ENCODE measurements around the gene RGS16. TPM values are rescaled to one million over a fixed set of nuclear protein-coding genes. Genes with fewer than 3 reads are reported as not detected.

RGS16 gene
- total and polyA plus RNA-seq, 9 of the 15 experiments (the other 6 are each of a cell fraction or from before 2014, with no cell fraction given) = 0.07 to 0.55 (median 0.36) TPM

GRCh38 chr1:182652933-182653332 lies 48.7 kb upstream of the RGS16 start:
- intact Hi-C loops (cut with micrococcal nuclease) = no loop called here
- no peaks in the 10 kb centered on the region; a peak in 1 of 5 replicates for H3K4me1 ChIP-seq (replicated peaks in 1 of 2; ENCODE audit: control insufficient read depth in 2 of 2, insufficient read depth in 2 of 2, low read length in 2 of 2)
- WGBS (ENCODE audit: insufficient coverage, low coverage, missing lambda C conversion rate) = 2% methylated on average over 3 of the region's 3 CpGs

More at GRCh38 chr1:182652933-182653332, 48.7 kb upstream of the RGS16 start:
- no peak overlapping the region for H3K9ac ChIP-seq (ENCODE audit: insufficient read depth in 1 of 2, low read depth in 2 of 2, low read length in 2 of 2)
- TF ChIP-seq ZNF239 (CRISPR knock-in tag; IDR thresholded peaks at IDR 0.05) (peak; percentile 9; the same call in 1 of the 2 replicates), BDP1 (IDR thresholded peaks at IDR 0.05; ENCODE audit: insufficient read depth, insufficient read length) (no peak), ARID3A (IDR thresholded peaks at IDR 0.05; ENCODE audit: borderline replicate concordance, low read depth, low read length) (no peak), ZNF407 (IDR thresholded peaks at IDR 0.05; ENCODE audit: low read depth) (no peak), PHF20 (IDR thresholded peaks at IDR 0.05; ENCODE audit: partially characterized antibody) (no peak), KHSRP (IDR thresholded peaks at IDR 0.05) (no peak), GABPA (tag; conservative IDR thresholded peaks at IDR 0.05; ENCODE audit: low read depth) (peak; percentile 74), NR2C2 (CRISPR knock-in tag; IDR thresholded peaks at IDR 0.05) (no peak), NR2C2 (tag; IDR thresholded peaks at IDR 0.05) (peak; percentile 72; the same call in 1 of the 2 replicates), TAF1 (IDR thresholded peaks at IDR 0.05; ENCODE audit: control insufficient read depth, extremely low read depth, insufficient read depth, low read length, severe bottlenecking) (no peak), ZNF766 (CRISPR knock-in tag; conservative IDR thresholded peaks at IDR 0.05) (0 out of 2 replicates have a peak, but pooled peaks have one; percentile 14)
- no TSS peak for BruUV-seq (replicated peaks)
- no peaks in the 10 kb centered on the region for H3K9me3 ChIP-seq (replicated peaks; ENCODE audit: control insufficient read depth, insufficient read depth, low read depth, low read length)
- H3K4me3 ChIP-seq = no peak overlapping the region
- H3K36me3 ChIP-seq (ENCODE audit: control insufficient read depth, insufficient read depth, low read length) = no peaks in the 10 kb centered on the region
- no peak for DNase-seq (ENCODE audit: extremely low read depth in 1 of 4, low spot score in 3 of 4)
- ChIA-PET POLR2A (interaction anchor here (0.6 to 2.2 kb wide), 2 partner anchors 14 to 47 kb away, joined by 3 to 7 read pairs; no protein-coding TSS in a partner anchor), CTCF (ENCODE audit: low intra/inter-chr PET ratio) (no interaction called here)
- in situ Hi-C loops (cut with MboI) = no loop called here
- FAIRE-seq = no peak
- H3K27ac ChIP-seq (ENCODE audit: extremely low read depth, low read depth, low read length) = no peak overlapping the region
- H4K20me1 ChIP-seq (replicated peaks; ENCODE audit: control insufficient read depth, insufficient read depth, low read length) = no peaks in the 10 kb centered on the region
- no peaks in the 10 kb centered on the region for H3K79me2 ChIP-seq (ENCODE audit: control insufficient read depth, insufficient read depth, low read length)
- peaks cover 30 to 44% of the 10 kb centered on the region in 2 experiments for H3K27me3 ChIP-seq (ENCODE audit: control insufficient read depth in 2 of 2, insufficient read depth in 2 of 2, low read length in 2 of 2)
- no peak overlapping the region for H2AFZ ChIP-seq (ENCODE audit: low read depth, low read length)
- no peak for ATAC-seq
- no peaks in the 10 kb centered on the region for H3K9me1 ChIP-seq (ENCODE audit: control insufficient read depth, insufficient read depth, low read length)
- no peak overlapping the region for H3K4me2 ChIP-seq (ENCODE audit: insufficient read depth, low read length)

Data from K562 (cell line).